Measurements from ENCODE around the gene HS1BP3. TPM values are rescaled to one million over a fixed set of nuclear protein-coding genes. Genes with fewer than 3 reads are reported as not detected.

The HS1BP3 gene
- total and polyA plus RNA-seq, 5 experiments from 2014 or later: 11.0 to 15.5 (median 15.4) TPM

GRCh38 chr2:20593072-20594034 is 57.5 kb downstream of the HS1BP3 start:
- H3K36me3 Mint-ChIP-seq: no peaks in the 10 kb centered on the region
- POLR2A ChIA-PET: no interaction called here
- no peak overlapping the region for H3K4me3 Mint-ChIP-seq
- peak overlapping the region in 1 of 10 donors; percentile 17 for H3K27ac Mint-ChIP-seq
- H3K9me3 Mint-ChIP-seq: no peaks in the 10 kb centered on the region
- DNase-seq (peak in 1 of 10 donors; percentile 27), ATAC-seq (no peak)
- no peaks in the 10 kb centered on the region for H3K27me3 Mint-ChIP-seq
- peaks cover 0 to 37% (median 0%) of the 10 kb centered on the region in 4 donors for H3K4me1 Mint-ChIP-seq

- no peaks in the 10 kb centered on the region for H3K36me3 Mint-ChIP-seq
- peaks cover 0 to 35% (median 0%) of the 10 kb centered on the region in 4 donors for H3K4me1 Mint-ChIP-seq
- POLR2A ChIA-PET: no interaction called here
- DNase-seq: peak in 1 of 10 donors; percentile 52
- H3K9me3 Mint-ChIP-seq: no peaks in the 10 kb centered on the region
- H3K27ac Mint-ChIP-seq: no peak overlapping the region
- no peak for ATAC-seq
- H3K27me3 Mint-ChIP-seq: no peaks in the 10 kb centered on the region
- no peak overlapping the region for H3K4me3 Mint-ChIP-seq
Observed at GRCh38 chr2:20592106-20593071, 58.5 kb downstream of the HS1BP3 start.

- H3K36me3 Mint-ChIP-seq: no peaks in the 10 kb centered on the region
- ATAC-seq (no peak), DNase-seq (no peak)
- H3K4me3 Mint-ChIP-seq: no peak overlapping the region
- POLR2A ChIA-PET: no interaction called here
- H3K27ac Mint-ChIP-seq: no peak overlapping the region
- H3K27me3 Mint-ChIP-seq: no peaks in the 10 kb centered on the region
- H3K9me3 Mint-ChIP-seq: no peaks in the 10 kb centered on the region
- H3K4me1 Mint-ChIP-seq: peaks cover 0 to 22% (median 0%) of the 10 kb centered on the region in 4 donors
Observed at GRCh38 chr2:20590704-20591515, 60.0 kb downstream of the HS1BP3 start.

- POLR2A ChIA-PET: no interaction called here
Observed at GRCh38 chr2:20589975-20590703, 60.8 kb downstream of the HS1BP3 start.

GRCh38 chr2:20588918-20589871 is 61.7 kb downstream of the HS1BP3 start:
- Mint-ChIP-seq H3K27ac (no peak overlapping the region), H3K9me3 (no peaks in the 10 kb centered on the region), H3K36me3 (no peaks in the 10 kb centered on the region), H3K4me3 (no peak overlapping the region), H3K4me1 (peaks cover 0 to 7% (median 0%) of the 10 kb centered on the region in 4 donors), H3K27me3 (peaks cover 0 to 3% (median 0%) of the 10 kb centered on the region in 5 donors)
- POLR2A ChIA-PET: no interaction called here
- ATAC-seq: no peak
- DNase-seq: peak in 1 of 10 donors; percentile 41

More at GRCh38 chr2:20589975-20590703, 60.8 kb downstream of the HS1BP3 start:
- Mint-ChIP-seq H3K27me3 (peaks cover 0 to 1% (median 0%) of the 10 kb centered on the region in 5 donors), H3K27ac (peak overlapping the region in 1 of 10 donors; percentile 16), H3K36me3 (no peaks in the 10 kb centered on the region), H3K4me3 (no peak overlapping the region), H3K9me3 (no peaks in the 10 kb centered on the region), H3K4me1 (peaks cover 0 to 14% (median 0%) of the 10 kb centered on the region in 4 donors)
- DNase-seq (peak in 1 of 10 donors; percentile 28), ATAC-seq (no peak)

- ATAC-seq (no peak), DNase-seq (peak in 1 of 10 donors; percentile 23)
- peaks cover 0 to 3% (median 0%) of the 10 kb centered on the region in 5 donors for H3K27me3 Mint-ChIP-seq
- H3K9me3 Mint-ChIP-seq: peaks cover 0 to 7% (median 0%) of the 10 kb centered on the region in 9 donors
- no peak overlapping the region for H3K27ac Mint-ChIP-seq
- no peaks in the 10 kb centered on the region for H3K36me3 Mint-ChIP-seq
- no peaks in the 10 kb centered on the region for H3K4me1 Mint-ChIP-seq
- POLR2A ChIA-PET: interaction anchor here (0.6 kb wide), 1 partner anchor 8 kb away, joined by 3 read pairs; no protein-coding TSS in a partner anchor
- H3K4me3 Mint-ChIP-seq: no peak overlapping the region
Observed at GRCh38 chr2:20585710-20586594, 64.9 kb downstream of the HS1BP3 start.

GRCh38 chr2:20585359-20585709 is 65.6 kb downstream of the HS1BP3 start:
- H3K4me3 Mint-ChIP-seq: no peak overlapping the region
- no peak for DNase-seq
- peaks cover 0 to 14% (median 0%) of the 10 kb centered on the region in 9 donors for H3K9me3 Mint-ChIP-seq

GRCh38 chr2:20584399-20585358 is 66.2 kb downstream of the HS1BP3 start:
- Mint-ChIP-seq H3K9me3 (peaks cover 0 to 14% (median 0%) of the 10 kb centered on the region in 9 donors), H3K4me3 (no peak overlapping the region), H3K27me3 (peaks cover 0 to 3% (median 0%) of the 10 kb centered on the region in 5 donors), H3K27ac (no peak overlapping the region), H3K36me3 (no peaks in the 10 kb centered on the region), H3K4me1 (no peaks in the 10 kb centered on the region)
- ATAC-seq (no peak), DNase-seq (no peak)
- POLR2A ChIA-PET: no interaction called here

More at GRCh38 chr2:20585359-20585709, 65.6 kb downstream of the HS1BP3 start:
- peaks cover 0 to 3% (median 0%) of the 10 kb centered on the region in 5 donors for H3K27me3 Mint-ChIP-seq
- no peak overlapping the region for H3K27ac Mint-ChIP-seq
- no peak for ATAC-seq
- POLR2A ChIA-PET: no interaction called here
- H3K4me1 Mint-ChIP-seq: no peaks in the 10 kb centered on the region
- no peaks in the 10 kb centered on the region for H3K36me3 Mint-ChIP-seq

- no peak overlapping the region for H3K27ac Mint-ChIP-seq
- ATAC-seq: no peak
- peaks cover 0 to 3% (median 0%) of the 10 kb centered on the region in 5 donors for H3K27me3 Mint-ChIP-seq
- H3K4me1 Mint-ChIP-seq: no peaks in the 10 kb centered on the region
- no peak overlapping the region for H3K4me3 Mint-ChIP-seq
- no peak for DNase-seq
- H3K36me3 Mint-ChIP-seq: no peaks in the 10 kb centered on the region
- POLR2A ChIA-PET: no interaction called here
- H3K9me3 Mint-ChIP-seq: peaks cover 0 to 14% (median 0%) of the 10 kb centered on the region in 9 donors
Observed at GRCh38 chr2:20584045-20584398, 66.9 kb downstream of the HS1BP3 start.

Data from naive thymus-derived CD8-positive, alpha-beta T cell (primary cell).